K562 (cell line): Measurements from ENCODE around the gene AIDA. TPM values are rescaled to one million over a fixed set of nuclear protein-coding genes. Genes with fewer than 3 reads are reported as not detected.

Experiments used
- ATAC-seq: fragments of 200-7000 bp; cut with Tn5 transposase; 3 replicates; pipeline ENCODE4 v1.9.1; 2020; ENCODE audit warnings: moderate library complexity
- BruUV-seq: library from RNA; stranded (reverse); fragments of 400-500 nt; replicated peaks from 2 replicates; lab custom pipeline; 2021; lab: Mats Ljungman, UMichigan
- CTCF ChIA-PET: fragments of 300-600 bp; formaldehyde crosslinking; extraction: SDS; loops from one replicate; lab custom pipeline; 2021; ENCODE audit warnings: low intra/inter-chr PET ratio; lab: Yijun Ruan, JAX
- POLR2A ChIA-PET: fragments of 300-600, 350-650 bp; sonication (Branson Sonifier 250); formaldehyde crosslinking; extraction: SDS; loops from one replicate; lab custom pipeline; 2021; ENCODE audit warnings: antibody characterized with exemption, inconsistent platforms; lab: Yijun Ruan, JAX
- DNase-seq, 4 experiments: peaks; one replicate each; pipeline versions ENCODE4 v3.0.0 to v3.0.0-alpha.2; 2011 to 2018; ENCODE audit warnings: low spot score in 3 of 4, mixed read lengths in 3 of 4; ENCODE audit errors: extremely low read depth in 1 of 4
- FAIRE-seq: peaks from 2 replicates; lab custom pipeline; 2011; peaks lifted over from hg19 to GRCh38; lab: Jason Lieb, UNC
- H2AFZ ChIP-seq: 2 replicates; pipeline ENCODE4 v1.6.0; 2011; ENCODE audit warnings: low read depth, low read length, control low read depth, inconsistent platforms
- H3K27ac ChIP-seq: fragments of 200-600 bp; 3 replicates; pipeline ENCODE4 v1.8.0; 2011; ENCODE audit warnings: low read depth, mild to moderate bottlenecking, control low read depth, inconsistent platforms, low read length, moderate library complexity, mixed read lengths; ENCODE audit errors: extremely low read depth
- H3K27me3 ChIP-seq, 2 experiments: fragments of 300-600 bp in 1 of 2; 2 replicates in 1 of 2; 3 replicates in 1 of 2; pipeline versions ENCODE4 v1.6.0 to v1.8.0; 2011; ENCODE audit warnings: inconsistent platforms in 2 of 2, low read length in 2 of 2, mild to moderate bottlenecking in 1 of 2, mixed read lengths in 1 of 2, moderate library complexity in 1 of 2; ENCODE audit not compliant: control insufficient read depth in 2 of 2, insufficient read depth in 2 of 2
- H3K36me3 ChIP-seq: fragments of 300-600 bp; 3 replicates; pipeline ENCODE4 v1.8.0; 2011; ENCODE audit warnings: mild to moderate bottlenecking, low read length, inconsistent platforms; ENCODE audit not compliant: control insufficient read depth, insufficient read depth
- H3K4me1 ChIP-seq, 2 experiments: fragments of 200-600 bp in 1 of 2; replicated peaks in 1 of 2; 2 replicates in 1 of 2; 3 replicates in 1 of 2; pipeline versions ENCODE4 v1.5.1 to v1.8.0; 2011; ENCODE audit warnings: inconsistent platforms in 2 of 2, low read length in 2 of 2, mild to moderate bottlenecking in 1 of 2, mixed read lengths in 1 of 2, moderate library complexity in 1 of 2; ENCODE audit not compliant: control insufficient read depth in 2 of 2, insufficient read depth in 2 of 2
- H3K4me2 ChIP-seq: 2 replicates; pipeline ENCODE4 v1.6.1; 2011; ENCODE audit warnings: low read length, control low read depth, inconsistent platforms, mixed read lengths; ENCODE audit not compliant: insufficient read depth
- H3K4me3 ChIP-seq: fragments of 200-600 bp; sonication (generic), shearing (Covaris generic); 2 replicates; pipeline ENCODE4 v1.5.1; 2016; ENCODE audit warnings: control low read depth, inconsistent platforms
- H3K79me2 ChIP-seq: fragments of 200-600 bp; 3 replicates; pipeline ENCODE4 v1.8.0; 2011; ENCODE audit warnings: low read length, inconsistent platforms; ENCODE audit not compliant: control insufficient read depth, insufficient read depth
- H3K9ac ChIP-seq, 2 experiments: 2 replicates each; pipeline versions ENCODE4 v1.6.0 to v1.6.1; 2011; ENCODE audit warnings: low read depth in 2 of 2, low read length in 2 of 2, control low read depth in 1 of 2, inconsistent platforms in 1 of 2, mild to moderate bottlenecking in 1 of 2, mixed read lengths in 1 of 2; ENCODE audit not compliant: insufficient read depth in 1 of 2
- H3K9me1 ChIP-seq: one replicate; pipeline ENCODE4 v1.6.0; 2011; ENCODE audit warnings: inconsistent platforms, mild to moderate bottlenecking, low read length, moderate library complexity; ENCODE audit not compliant: control insufficient read depth, insufficient read depth
- H3K9me3 ChIP-seq: replicated peaks from 2 replicates; pipeline ENCODE4 v1.5.1; 2011; ENCODE audit warnings: low read depth, low read length, inconsistent platforms; ENCODE audit not compliant: control insufficient read depth, insufficient read depth
- H4K20me1 ChIP-seq: replicated peaks from 2 replicates; pipeline ENCODE4 v1.6.1; 2011; ENCODE audit warnings: low read length, inconsistent platforms, mixed read lengths; ENCODE audit not compliant: control insufficient read depth, insufficient read depth
- E2F3 ChIP-seq: fragments of 250-450 bp; sonication (Bioruptor Pico); IDR thresholded peaks from 2 replicates; pipeline ENCODE4 v1.4.0; 2020; ENCODE audit warnings: mild to moderate bottlenecking
- SUPT5H ChIP-seq: fragments of 450-650 bp; IDR thresholded peaks from 2 replicates; pipeline ENCODE4 v1.6.1; 2016
- ZNF384 ChIP-seq: IDR thresholded peaks from 2 replicates; pipeline ENCODE4 v1.6.1; 2012; ENCODE audit warnings: low read depth, low read length, improper control_type of control experiment
- WGBS: fragments of 100-300 bp; shearing (Covaris generic); methylation state at CpG from one replicate; pipeline ENCODE4 v1.1.6; 2016; ENCODE audit warnings: low coverage, mixed read lengths; ENCODE audit not compliant: insufficient coverage; ENCODE audit errors: missing lambda C conversion rate; 5-methylcytosine and 5-hydroxymethylcytosine counted together
- in situ Hi-C: fragments of 300-500 bp; cut with MboI; formaldehyde crosslinking; loops from 4 replicates; pipeline ENCODE4 v1.15.0; 2018; ENCODE audit warnings: inconsistent platforms, mixed read lengths
- intact Hi-C: fragments of 100-400 bp; cut with micrococcal nuclease; formaldehyde crosslinking; loops from 2 replicates; pipeline ENCODE4 v1.14.2; 2022
- polyA plus RNA-seq, 8 experiments: library from polyadenylated mRNA; depleted of rRNA in 4 of 8; stranded (reverse) in 5 of 8; unstranded in 3 of 8; fragments of >200 nt; fragmentation: Nextera tagmentation in 2 of 8; fragmentation: Illumina TruSeq in 1 of 8; extraction: Ambion mirVana in 2 of 8; extraction: Trizol in 1 of 8; gene quantifications; 2 replicates each; pipeline versions ENCODE4 v1.2.1 to v1.2.3, GENCODE V29; 2011 to 2014; ENCODE audit warnings: inconsistent platforms in 1 of 8, missing spikeins in 1 of 8
- total RNA-seq, 7 experiments: library from RNA; depleted of rRNA in 6 of 7; stranded (reverse); fragments of >200 nt in 6 of 7; fragmentation: Illumina TruSeq in 2 of 7; extraction: Trizol in 2 of 7; gene quantifications; 2 replicates each; pipeline versions ENCODE4 v1.2.1 to v1.2.3, GENCODE V29; 2011 to 2021; ENCODE audit warnings: low replicate concordance in 1 of 7
- TF ChIP-seq, protein P1 (sequence below), 3 experiments: IDR thresholded peaks in 2 of 3; conservative IDR thresholded peaks in 1 of 3; 2 replicates each; pipeline ENCODE4 v1.5.1; 2011 to 2012; ENCODE audit warnings: low read length in 3 of 3, mild to moderate bottlenecking in 3 of 3, control low read depth in 2 of 3, improper control_type of control experiment in 1 of 3, inconsistent platforms in 1 of 3, low read depth in 1 of 3, mixed read lengths in 1 of 3, moderate library complexity in 1 of 3; ENCODE audit not compliant: insufficient read depth in 2 of 3

The AIDA gene
- total and polyA plus RNA-seq, 9 of the 15 experiments (the other 6 are each of a cell fraction or from before 2014, with no cell fraction given): 18.2 to 77.9 (median 24.9) TPM

DNA sequence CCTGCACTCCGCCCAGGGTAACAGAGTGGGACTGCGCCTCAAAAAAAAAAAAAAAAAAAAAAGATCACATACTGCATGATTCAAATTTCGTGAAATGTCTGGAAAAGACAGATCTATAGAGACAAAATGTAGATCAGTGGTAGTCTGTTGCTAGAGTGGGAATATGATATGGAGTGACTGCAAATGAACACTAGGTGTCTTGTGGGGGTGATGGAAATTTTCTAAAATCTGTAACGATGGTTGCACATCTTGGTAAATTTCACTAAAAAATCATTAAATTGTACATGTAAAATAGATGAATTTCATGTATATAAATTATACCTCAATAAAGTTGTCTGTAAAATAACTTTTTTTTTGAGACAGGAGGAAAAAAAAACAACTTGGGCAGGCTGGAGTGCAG is 5.5 kb downstream of the AIDA start:
- no peak overlapping the region for H3K9ac ChIP-seq
- H3K27ac ChIP-seq: no peak overlapping the region
- POLR2A ChIA-PET: no interaction called here
- H3K27me3 ChIP-seq: no peaks in the 10 kb centered on the region
- no peak overlapping the region for H3K4me3 ChIP-seq
- ATAC-seq: no peak
- no peak for DNase-seq
- in situ Hi-C loops: no loop called here
- H4K20me1 ChIP-seq: peaks cover 4% of the 10 kb centered on the region; the same call in 1 of the 2 replicates
- H3K9me1 ChIP-seq: no peaks in the 10 kb centered on the region
- no peak overlapping the region for H2AFZ ChIP-seq
- WGBS: 57% methylated on average over 3 of the region's 4 CpGs
- peaks cover 17 to 19% of the 10 kb centered on the region in 2 experiments; a peak in 4 of 5 replicates for H3K4me1 ChIP-seq
- peaks cover 79% of the 10 kb centered on the region for H3K79me2 ChIP-seq
- FAIRE-seq: no peak
- intact Hi-C loops: no loop called here
- no peaks in the 10 kb centered on the region for H3K9me3 ChIP-seq
- peaks cover 25% of the 10 kb centered on the region for H3K36me3 ChIP-seq
- TF ChIP-seq ZNF384 (0 out of 2 replicates have a peak, but pooled peaks have one; percentile 11), E2F3 (CRISPR knock-in tag) (no peak), SUPT5H (no peak)
- TF ChIP-seq, protein P1, sequence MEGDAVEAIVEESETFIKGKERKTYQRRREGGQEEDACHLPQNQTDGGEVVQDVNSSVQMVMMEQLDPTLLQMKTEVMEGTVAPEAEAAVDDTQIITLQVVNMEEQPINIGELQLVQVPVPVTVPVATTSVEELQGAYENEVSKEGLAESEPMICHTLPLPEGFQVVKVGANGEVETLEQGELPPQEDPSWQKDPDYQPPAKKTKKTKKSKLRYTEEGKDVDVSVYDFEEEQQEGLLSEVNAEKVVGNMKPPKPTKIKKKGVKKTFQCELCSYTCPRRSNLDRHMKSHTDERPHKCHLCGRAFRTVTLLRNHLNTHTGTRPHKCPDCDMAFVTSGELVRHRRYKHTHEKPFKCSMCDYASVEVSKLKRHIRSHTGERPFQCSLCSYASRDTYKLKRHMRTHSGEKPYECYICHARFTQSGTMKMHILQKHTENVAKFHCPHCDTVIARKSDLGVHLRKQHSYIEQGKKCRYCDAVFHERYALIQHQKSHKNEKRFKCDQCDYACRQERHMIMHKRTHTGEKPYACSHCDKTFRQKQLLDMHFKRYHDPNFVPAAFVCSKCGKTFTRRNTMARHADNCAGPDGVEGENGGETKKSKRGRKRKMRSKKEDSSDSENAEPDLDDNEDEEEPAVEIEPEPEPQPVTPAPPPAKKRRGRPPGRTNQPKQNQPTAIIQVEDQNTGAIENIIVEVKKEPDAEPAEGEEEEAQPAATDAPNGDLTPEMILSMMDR (IDR thresholded peaks at IDR 0.05 in 2 of 3, conservative IDR thresholded peaks at IDR 0.05 in 1 of 3; ENCODE audit: insufficient read depth in 2 of 3, low read depth in 1 of 3, low read length in 3 of 3): peak in 1 of 3 experiments; percentile 1; a peak in 1 of 6 replicates
- BruUV-seq: no TSS peak
- CTCF ChIA-PET: no interaction called here
- H3K4me2 ChIP-seq: no peak overlapping the region
